DMS153 treated with DMSO at 0.1 percent for 48 hours (cell line): Measurements from ENCODE around the gene SMPD1.
"Not testable (repeated sequence)": the region's sequence is repeated elsewhere in the genome, so short reads cannot be mapped to it uniquely, and the experiment has no call there.

ENCODE experiments used
- DNase-seq: peaks from one replicate; lab custom pipeline; 2025; ENCODE audit not compliant: unreplicated experiment; lab: John Stamatoyannopoulos, UW

Gene SMPD1

GRCh38 chr11:6387811-6388599 lies 2.3 kb upstream of the SMPD1 start:
- DNase-seq = no peak

- no peak for DNase-seq
Measured at GRCh38 chr11:6388748-6389147, 1.5 kb upstream of the SMPD1 start.

DNA sequence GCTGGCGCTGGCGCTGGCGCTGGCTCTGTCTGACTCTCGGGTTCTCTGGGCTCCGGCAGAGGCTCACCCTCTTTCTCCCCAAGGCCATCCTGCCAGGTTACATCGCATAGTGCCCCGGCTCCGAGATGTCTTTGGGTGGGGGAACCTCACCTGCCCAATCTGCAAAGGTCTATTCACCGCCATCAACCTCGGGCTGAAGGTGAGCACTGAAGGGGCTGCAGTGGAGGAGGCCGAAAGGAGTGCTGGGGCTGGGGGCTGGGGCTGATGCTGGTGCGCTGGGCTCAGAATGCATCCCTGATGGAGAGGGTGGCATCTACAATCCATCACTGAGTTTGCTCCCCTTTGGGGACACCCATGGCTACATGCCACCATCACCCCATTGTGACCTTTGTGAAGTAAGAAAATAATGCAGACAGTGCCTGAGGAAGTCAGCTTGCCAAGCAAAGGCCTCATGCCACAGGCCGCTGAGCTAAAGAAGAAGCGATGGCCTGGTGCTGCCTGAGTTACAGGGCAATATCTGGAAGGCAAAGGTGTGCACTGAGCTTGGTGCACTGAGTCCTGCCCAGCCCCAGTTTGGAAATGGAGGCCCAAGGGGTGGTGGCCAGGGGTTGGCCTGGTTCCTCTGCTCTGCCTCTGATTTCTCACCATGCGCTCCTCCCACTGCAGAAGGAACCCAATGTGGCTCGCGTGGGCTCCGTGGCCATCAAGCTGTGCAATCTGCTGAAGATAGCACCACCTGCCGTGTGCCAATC lies 620 bp downstream of the SMPD1 start:
- no peak for DNase-seq

- no peak for DNase-seq
Measured at GRCh38 chr11:6391537-6392134, 1.4 kb downstream of the SMPD1 start.

- DNase-seq = not testable (repeated sequence)
Measured at GRCh38 chr11:6392251-6392650, 2.0 kb downstream of the SMPD1 start.

DNA sequence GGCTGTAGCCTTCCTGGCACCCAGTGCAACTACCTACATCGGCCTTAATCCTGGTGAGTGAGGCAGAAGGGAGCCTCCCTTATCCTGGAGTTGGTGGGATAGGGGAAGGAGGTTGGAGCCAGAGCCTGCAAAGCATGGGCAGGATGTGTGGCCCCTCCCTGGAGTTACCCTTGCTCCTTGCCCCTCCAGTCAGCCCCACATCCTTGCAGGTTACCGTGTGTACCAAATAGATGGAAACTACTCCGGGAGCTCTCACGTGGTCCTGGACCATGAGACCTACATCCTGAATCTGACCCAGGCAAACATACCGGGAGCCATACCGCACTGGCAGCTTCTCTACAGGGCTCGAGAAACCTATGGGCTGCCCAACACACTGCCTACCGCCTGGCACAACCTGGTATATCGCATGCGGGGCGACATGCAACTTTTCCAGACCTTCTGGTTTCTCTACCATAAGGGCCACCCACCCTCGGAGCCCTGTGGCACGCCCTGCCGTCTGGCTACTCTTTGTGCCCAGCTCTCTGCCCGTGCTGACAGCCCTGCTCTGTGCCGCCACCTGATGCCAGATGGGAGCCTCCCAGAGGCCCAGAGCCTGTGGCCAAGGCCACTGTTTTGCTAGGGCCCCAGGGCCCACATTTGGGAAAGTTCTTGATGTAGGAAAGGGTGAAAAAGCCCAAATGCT lies 3.9 kb downstream of the SMPD1 start:
- DNase-seq = no peak

DNA sequence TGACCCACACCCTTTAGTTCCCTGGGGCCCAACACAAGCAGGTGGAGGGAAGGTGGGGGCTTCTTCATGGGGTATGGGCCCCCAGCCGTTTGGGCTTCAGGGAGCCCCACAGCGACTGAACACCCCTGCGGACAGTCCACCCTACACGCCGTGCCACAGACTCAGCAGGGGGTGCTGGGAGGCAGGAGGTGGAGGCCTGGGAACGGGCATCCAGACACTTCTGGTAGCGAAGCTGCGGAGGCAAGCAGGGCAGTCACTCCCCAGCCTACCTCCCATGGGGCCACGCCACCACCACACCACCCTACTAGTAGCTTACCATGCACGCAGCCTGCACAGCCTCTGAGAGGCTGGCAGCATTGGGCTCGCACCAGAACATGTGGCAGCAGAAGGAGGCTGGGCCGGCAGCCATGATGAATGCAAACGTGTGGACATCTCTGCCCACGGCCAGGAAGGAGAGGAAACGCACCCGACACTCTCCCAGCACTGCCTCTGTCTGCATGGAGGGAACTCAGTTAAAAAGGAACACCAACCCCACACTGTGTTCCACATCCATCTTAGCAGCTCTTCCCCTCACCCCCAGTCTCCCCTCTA lies 5.3 kb downstream of the SMPD1 start:
- DNase-seq = no peak

- DNase-seq = no peak
Measured at GRCh38 chr11:6397156-6397555, 6.9 kb downstream of the SMPD1 start.

GRCh38 chr11:6397636-6398035 lies 7.4 kb downstream of the SMPD1 start:
- DNase-seq = no peak

DNA sequence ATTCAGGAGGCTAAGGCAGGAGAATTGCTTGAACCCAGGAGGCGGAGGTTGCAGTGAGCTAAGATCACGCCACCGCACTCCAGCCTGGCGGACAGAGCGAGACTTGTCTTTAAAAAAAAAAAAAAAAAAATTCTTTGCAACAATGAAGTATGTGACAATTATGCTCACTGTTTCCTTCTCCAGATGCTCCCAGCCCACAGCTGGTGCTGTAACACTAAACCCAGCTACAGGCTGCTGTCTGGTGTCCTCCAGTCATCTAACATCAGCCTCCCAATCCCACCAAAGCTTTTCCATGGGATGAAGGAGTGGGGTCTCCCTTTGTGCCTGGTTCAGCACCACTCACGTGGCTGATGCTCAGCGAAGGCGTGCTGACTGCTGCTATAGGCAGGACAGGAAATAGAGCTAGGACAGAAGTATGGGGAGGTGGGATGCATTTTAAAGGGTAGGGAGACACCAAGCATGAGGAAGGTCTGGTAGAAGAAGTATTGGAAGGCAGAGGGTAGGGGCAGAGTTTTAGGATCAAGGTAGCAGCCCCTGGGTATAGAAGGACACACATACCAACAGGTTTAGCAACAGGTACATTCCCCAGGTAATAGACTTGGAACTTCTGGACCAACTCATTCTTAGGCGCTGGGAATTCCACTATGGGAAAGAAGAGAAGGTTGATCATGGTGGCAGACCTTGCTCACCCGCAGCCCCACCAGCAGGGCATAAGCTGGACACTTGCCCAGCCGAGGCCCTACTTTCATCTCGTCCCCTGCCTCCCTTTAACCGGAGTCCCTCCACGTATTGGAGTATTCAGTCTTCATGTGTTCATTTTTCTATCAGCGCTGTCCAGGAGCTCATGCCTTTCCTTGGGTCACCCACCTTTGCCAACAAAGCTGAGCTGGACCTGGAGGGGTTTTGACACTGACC lies 10.4 kb downstream of the SMPD1 start:
- no peak for DNase-seq

GRCh38 chr11:6401464-6401863 lies 11.2 kb downstream of the SMPD1 start:
- DNase-seq = no peak

DNA sequence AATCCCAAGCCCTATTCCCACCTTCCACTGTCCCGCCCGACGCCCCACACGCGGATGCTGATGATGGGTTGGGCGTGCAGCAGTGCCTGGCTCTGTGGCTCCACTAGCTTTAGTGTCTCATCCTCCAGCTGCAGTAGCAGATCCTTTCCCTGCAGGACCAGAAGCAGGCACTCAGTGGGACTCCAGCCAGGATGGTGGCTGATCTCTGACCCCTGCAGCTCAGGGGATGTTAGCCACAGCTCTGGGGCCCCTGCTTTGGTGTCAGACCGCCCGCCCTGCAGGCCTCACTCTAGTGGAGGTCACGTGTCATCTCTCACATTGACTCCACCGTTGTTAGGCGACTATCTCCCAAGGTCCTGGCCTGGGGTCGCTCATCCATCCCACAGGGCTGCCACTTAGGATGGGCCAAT lies 11.8 kb downstream of the SMPD1 start:
- DNase-seq = no peak

GRCh38 chr11:6402561-6402981 lies 12.3 kb downstream of the SMPD1 start:
- no peak for DNase-seq

- no peak for DNase-seq
Measured at GRCh38 chr11:6403539-6403938, 13.3 kb downstream of the SMPD1 start.

- no peak for DNase-seq
Measured at GRCh38 chr11:6404342-6405051, 14.2 kb downstream of the SMPD1 start.

GRCh38 chr11:6405052-6405667 lies 14.9 kb downstream of the SMPD1 start:
- no peak for DNase-seq

DNA sequence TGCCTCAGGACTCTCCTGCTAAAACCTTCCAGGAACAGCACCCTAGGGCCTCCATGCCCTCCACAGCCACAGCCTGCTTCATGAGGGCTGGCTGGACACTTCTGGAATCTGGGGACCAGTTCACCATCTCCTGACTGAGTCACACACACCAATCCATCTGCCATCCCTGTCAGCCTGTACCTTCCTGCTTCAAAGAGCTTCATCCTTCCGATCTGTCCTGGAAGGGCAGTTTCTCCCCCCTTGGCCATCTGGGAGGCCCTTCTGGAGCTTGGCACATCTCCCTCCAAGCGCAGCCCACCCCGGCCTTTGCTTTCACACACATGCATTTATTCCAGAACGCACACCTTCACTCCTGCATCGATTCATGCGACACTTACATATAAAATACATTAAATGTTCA lies 15.6 kb downstream of the SMPD1 start:
- no peak for DNase-seq

- no peak for DNase-seq
Measured at GRCh38 chr11:6406370-6406769, 16.1 kb downstream of the SMPD1 start.
